COLO829 (cell line): Measurements from ENCODE around the gene AGTPBP1.
A peak's percentile ranks its signal among the peaks of the same experiment; 100 is the strongest.
"Not testable (repeated sequence)": the region's sequence is repeated elsewhere in the genome, so short reads cannot be mapped to it uniquely, and the experiment has no call there.

Experiments used
- DNase-seq: peaks from one replicate; pipeline ENCODE4 v3.0.0; 2012; ENCODE audit warnings: low spot score

AGTPBP1 gene, protein sequence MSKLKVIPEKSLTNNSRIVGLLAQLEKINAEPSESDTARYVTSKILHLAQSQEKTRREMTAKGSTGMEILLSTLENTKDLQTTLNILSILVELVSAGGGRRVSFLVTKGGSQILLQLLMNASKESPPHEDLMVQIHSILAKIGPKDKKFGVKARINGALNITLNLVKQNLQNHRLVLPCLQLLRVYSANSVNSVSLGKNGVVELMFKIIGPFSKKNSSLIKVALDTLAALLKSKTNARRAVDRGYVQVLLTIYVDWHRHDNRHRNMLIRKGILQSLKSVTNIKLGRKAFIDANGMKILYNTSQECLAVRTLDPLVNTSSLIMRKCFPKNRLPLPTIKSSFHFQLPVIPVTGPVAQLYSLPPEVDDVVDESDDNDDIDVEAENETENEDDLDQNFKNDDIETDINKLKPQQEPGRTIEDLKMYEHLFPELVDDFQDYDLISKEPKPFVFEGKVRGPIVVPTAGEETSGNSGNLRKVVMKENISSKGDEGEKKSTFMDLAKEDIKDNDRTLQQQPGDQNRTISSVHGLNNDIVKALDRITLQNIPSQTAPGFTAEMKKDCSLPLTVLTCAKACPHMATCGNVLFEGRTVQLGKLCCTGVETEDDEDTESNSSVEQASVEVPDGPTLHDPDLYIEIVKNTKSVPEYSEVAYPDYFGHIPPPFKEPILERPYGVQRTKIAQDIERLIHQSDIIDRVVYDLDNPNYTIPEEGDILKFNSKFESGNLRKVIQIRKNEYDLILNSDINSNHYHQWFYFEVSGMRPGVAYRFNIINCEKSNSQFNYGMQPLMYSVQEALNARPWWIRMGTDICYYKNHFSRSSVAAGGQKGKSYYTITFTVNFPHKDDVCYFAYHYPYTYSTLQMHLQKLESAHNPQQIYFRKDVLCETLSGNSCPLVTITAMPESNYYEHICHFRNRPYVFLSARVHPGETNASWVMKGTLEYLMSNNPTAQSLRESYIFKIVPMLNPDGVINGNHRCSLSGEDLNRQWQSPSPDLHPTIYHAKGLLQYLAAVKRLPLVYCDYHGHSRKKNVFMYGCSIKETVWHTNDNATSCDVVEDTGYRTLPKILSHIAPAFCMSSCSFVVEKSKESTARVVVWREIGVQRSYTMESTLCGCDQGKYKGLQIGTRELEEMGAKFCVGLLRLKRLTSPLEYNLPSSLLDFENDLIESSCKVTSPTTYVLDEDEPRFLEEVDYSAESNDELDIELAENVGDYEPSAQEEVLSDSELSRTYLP

GRCh38 chr9:85741875-85742596 lies at the start of gene AGTPBP1:
Gene AGTPBP1 (minus strand): TSS chr9:85741954. CDS start chr9:85712533, 29,421 bp downstream.
- peak; percentile 92 for DNase-seq

DNA sequence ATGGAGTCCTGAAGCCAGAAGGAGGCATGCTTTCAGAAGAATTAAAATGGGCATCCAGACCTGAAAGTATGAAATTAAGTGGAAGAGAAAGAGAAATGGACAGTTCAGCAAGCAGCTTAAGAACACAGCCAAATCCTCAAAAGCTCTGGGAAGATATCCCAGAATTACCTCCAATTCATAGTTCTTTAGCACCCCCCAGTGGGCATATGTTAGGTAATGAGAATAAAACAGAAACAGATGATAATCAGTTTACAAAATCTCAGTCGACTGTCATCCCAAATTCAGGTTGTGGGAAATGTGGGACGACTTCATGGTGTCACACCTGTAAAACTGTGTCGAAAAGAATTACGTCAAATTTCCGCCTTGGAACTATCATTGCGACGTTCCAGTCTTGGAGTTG lies 44.4 kb upstream of the AGTPBP1 start:
- DNase-seq: not testable (repeated sequence)

GRCh38 chr9:85773844-85774243 lies 32.1 kb upstream of the AGTPBP1 start:
- not testable (repeated sequence) for DNase-seq

DNA sequence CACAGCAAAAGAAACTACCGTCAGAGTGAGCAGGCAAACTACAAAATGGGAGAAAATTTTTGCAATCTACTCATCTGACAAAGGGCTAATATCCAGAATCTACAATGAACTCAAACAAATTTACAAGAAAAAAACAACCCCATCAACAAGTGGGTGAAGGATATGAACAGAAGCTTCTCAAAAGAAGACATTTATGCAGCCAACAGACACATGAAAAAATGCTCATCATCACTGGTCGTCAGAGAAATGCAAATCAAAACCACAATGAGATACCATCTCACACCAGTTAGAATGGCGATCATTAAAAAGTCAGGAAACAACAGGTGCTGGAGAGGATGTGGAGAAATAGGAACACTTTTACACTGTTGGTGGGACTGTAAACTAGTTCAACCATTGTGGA lies 20.0 kb upstream of the AGTPBP1 start:
- not testable (repeated sequence) for DNase-seq

DNA sequence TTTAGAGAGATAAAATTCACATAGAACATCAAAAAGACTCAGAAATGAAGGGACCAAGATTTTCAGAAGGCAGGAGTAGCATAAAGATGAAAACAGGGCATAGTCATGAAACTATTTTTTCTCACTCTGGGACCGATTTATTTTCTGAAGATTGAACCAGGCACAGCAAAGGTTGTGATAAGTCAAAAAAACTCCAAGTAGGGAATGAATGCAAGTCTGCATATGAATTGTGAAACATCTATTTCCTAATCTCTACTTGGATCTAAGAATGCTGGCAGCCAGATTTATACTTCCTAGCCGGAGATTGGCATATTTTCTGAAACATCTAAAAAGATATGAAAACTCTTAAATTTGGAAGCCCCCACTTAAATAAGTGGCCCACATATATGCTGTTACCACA lies 16.0 kb upstream of the AGTPBP1 start:
- not testable (repeated sequence) for DNase-seq

DNA sequence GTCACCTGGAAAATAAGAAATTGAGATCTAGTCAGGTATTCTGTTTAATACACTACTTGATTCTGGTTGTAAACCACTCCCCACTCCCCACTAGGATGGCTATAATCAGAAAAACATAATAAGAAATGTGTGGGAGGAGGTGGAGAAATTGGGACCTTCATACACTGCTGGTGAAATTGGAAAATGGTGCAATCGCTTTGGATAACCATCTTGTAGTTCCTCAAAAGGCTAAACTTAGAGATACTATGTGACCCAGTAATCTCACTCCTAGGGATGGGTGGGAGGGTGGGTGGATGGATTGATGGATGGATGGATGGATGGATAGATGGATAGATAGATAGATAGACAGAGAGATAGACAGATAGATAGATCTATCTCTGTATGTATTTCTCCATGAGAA lies 14.5 kb upstream of the AGTPBP1 start:
- DNase-seq: not testable (repeated sequence)

DNA sequence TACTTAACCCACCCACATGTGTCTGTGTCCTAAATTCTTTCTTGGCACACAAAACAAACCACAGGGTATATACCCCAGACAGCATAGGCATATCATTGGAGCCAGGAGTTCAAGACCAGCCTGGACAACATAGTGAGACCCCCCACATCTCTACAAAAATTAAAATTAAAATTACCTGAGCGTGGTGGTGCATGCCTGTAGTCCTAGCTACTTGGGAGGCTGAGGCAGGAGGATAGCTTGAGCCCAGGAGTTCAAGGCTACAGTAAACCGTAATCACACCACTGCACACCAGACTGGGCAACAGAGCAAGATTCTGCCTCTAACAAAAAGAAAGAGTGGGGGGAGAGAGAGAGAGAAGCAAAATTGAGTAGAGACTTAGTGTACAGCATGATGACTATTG lies 4.6 kb upstream of the AGTPBP1 start:
- no peak for DNase-seq

- no peak for DNase-seq
These were observed 3.4 kb upstream of the AGTPBP1 start for GRCh38 chr9:85745203-85745602.

GRCh38 chr9:85744480-85744879 lies 2.7 kb upstream of the AGTPBP1 start:
- no peak for DNase-seq

DNA sequence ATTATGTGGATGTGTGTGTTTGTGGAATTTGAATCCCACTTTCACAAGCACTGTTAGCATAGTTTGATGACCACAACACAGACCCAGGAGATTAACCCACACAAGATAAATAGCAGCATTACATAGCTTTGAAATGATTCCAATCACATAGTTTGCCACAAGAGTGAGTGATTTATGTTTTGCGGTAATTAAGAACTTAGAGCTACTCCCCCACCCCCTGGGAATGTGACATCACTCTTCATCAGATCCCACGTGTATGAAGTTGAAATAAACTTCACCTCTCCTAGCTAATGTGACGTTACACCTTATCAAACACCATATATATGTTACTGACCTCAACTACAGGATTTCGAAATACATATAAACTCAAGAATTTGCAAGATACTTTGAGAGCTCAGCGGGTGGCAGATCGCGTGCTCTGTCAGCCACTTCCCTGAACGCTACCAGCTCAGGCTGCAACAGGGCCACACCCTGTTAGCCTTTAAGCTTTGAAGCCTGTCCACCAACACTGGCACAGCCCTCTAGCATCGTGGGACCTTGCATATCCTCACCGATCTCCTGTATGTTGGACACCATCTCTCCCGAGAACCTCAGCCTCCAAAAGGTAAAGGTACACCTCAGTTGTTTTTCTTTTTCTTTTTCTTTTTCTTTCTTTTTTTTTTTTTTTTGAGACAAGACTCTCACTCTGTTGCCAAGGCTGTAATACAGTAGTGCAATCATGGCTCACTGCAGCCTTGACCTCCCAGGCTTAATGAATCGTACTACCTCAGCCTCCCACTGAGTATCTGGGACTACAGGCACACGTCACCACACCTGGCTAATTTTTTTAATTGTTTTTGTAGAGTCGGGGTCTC lies 1.7 kb upstream of the AGTPBP1 start:
- DNase-seq: no peak

DNA sequence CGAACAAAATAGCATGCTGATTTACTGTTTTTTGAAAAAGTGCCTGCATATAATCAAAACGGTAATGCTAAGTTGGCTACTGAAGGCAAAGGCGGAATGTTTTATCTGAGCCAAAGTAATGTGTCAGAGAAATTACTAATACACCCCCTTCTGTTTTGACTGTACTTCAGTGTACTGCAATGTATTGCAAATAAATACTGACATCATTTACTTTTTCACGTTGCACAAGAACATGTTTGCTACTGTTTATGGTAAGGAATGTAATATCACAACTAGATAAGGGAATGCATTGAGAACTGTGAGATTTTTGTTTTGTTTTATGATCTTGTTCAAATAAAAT lies 813 bp upstream of the AGTPBP1 start:
- no peak for DNase-seq

DNA sequence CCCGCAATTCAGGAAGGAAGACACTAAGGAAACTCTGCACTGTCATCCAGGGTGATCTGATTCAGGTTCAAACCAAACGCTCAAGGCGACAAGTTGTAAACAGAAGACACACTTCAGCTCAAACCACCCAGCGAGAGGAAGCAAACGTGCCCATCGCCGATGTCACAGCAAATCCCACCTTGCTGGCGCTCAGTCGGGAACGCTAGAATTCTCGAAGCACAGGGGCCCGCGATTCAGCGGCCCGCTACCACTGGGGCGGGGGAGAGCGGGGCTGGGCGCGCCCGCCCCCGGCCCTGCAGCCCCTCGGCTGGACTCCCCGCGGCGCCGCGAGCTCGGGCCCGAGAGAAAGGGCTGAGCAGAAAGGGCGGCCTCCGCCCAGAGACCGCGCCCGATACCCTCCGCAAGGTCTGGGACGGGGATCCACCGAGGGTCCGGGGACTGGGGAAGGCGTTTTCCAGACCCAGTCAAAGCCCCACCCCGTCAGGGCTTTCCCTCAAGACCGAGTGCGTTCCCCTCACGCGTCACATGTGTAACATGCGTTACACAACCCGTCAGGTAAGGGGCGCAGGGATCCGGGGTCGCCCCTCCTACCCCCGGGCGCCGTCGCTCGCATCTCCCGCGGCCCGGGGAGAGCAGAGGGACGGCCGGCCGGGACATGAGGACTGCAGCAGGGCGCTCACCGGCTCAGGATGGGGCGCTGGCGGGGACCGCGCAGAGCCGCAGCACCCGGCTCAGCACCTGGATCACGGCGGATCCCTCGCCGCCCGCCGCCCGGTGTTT lies 469 bp downstream of the AGTPBP1 start:
- no peak for DNase-seq

- DNase-seq: no peak
These were observed 1.0 kb downstream of the AGTPBP1 start for GRCh38 chr9:85740787-85741094.

DNA sequence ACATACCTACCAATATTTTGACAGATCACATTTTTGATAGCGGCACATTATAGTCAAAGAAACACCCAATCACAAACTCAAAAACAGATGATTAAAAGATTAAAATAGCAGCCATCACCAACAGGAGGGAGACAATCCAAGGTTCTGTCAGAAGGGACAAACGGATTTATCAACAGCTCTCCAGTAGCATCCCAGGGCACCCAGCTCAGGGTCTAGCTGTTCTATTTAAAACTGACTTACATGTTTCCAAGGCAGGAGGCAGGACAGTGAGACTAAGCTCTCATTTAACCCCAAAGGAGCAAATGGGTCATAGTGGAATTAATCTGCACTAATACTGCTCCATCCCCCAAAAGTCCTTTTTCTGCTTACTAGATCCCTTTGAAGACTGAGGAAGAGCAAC lies 3.2 kb downstream of the AGTPBP1 start:
- no peak for DNase-seq

DNA sequence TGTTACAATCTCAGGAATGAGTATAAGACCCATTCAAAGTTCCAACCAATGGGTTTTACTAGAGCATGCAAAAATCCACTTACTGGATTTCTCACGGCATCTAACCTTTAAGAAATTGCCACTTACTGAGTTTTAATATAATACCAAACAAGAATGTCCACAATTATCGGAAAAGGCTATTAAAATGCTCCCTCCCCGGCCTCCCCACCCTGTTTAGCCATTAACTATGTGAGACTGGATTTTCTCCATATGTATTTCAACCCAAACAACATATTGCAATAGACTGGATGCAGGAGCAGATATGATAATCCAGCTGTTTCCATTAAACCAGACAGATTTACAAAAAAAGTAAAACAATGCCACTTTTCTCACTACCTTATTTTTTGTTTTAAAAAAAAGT lies 4.1 kb downstream of the AGTPBP1 start:
- DNase-seq: no peak

DNA sequence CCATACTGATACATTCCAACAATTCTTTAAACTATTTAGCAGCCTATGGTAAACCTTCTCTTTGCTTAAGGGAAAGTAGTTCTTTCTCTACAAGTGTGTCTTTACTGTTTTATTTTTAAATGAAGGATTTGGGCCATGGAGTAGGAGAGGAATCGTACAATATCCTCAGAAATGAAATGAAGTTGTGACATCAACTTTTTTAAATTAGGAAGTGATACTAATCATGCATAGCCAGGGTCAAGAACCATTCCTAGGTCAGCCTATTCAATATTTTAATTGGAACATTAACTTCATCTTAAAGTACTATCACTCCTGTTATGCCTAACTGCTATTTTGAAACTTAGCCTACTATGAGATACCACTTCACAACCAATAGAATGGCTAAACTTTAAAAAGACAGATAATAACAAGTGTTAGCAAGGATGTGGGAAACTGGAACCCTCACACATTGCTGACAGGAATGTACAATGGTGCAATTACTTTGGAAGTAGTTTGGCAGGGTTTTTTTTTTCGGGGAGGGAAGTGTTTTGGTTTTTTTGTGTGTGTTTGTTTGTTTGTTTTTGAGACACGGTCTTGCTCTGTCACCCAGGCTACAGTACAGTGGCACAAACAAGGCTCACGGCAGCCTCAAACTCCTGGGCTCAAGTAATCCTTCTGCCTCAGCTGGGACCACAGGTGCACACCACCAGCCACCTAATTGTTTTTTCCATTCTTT lies 10.7 kb downstream of the AGTPBP1 start:
- DNase-seq: no peak

- DNase-seq: no peak
These were observed 11.9 kb downstream of the AGTPBP1 start for GRCh38 chr9:85729882-85730281.

GRCh38 chr9:85727500-85727899 lies 14.3 kb downstream of the AGTPBP1 start:
- DNase-seq: no peak

DNA sequence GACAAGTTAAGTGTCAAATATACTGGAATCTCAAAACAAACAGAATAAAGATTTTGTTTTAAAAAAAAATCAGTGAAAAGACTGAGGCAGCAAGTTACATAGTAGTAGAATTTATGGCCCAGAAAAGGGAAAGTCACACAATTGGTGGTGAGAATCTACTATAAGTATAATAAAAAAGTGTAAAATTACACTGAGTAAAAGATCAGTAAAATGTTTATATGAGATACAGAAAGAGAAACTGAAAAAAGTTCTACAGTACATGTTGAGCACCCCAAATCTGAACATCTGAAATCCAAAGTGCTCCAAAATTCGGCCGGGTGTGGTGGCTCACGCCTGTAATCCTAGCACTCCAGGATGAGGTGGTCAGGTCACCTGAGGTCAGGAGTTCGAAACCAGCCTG lies 15.0 kb downstream of the AGTPBP1 start:
- no peak for DNase-seq

DNA sequence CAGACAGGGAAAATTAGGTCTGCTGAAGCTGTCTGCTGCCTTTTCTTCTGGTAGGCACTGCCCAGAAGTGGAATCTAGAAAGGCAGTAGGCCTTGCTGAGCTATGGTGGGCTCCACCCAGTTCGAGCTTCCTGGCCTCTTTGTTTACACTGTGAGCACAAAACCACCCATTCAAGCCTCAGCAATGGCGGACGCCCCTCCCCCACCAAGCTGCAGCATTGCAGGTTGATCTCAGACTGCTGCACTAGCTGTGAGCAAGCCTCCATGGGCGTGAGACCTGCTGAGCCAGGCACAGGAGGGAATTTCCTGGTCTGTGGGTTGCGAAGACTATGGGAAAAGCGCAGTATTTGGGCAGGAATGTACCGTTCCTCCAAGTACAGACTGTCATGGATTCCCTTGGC lies 18.5 kb downstream of the AGTPBP1 start:
- DNase-seq: no peak
